Stimulated activated naive CD8-positive, alpha-beta T cell treated with anti-CD3 and anti-CD28 coated beads, Interleukin-15, Interleukin-2, amounts not matched to agents 100 ng/mL and 50 ng/mL, for 24 hours (primary cell): ENCODE results near the gene ICA1.
"Not testable (repeated sequence)": the region's sequence is repeated elsewhere in the genome, so short reads cannot be mapped to it uniquely, and the experiment has no call there.

Experiments
- H3K27ac Mint-ChIP-seq: one replicate; pipeline ENCODE4 v1.8.0; 2021; ENCODE audit warnings: mild to moderate bottlenecking, mixed read lengths
- H3K27me3 Mint-ChIP-seq: one replicate; pipeline ENCODE4 v1.8.0; 2021; ENCODE audit warnings: mixed read lengths
- H3K36me3 Mint-ChIP-seq: one replicate; pipeline ENCODE4 v1.8.0; 2021; ENCODE audit warnings: low read depth, mixed read lengths
- H3K4me1 Mint-ChIP-seq: one replicate; pipeline ENCODE4 v1.8.0; 2021; ENCODE audit warnings: low read depth, mixed read lengths
- H3K4me3 Mint-ChIP-seq: one replicate; pipeline ENCODE4 v1.8.0; 2021; ENCODE audit warnings: mild to moderate bottlenecking, mixed read lengths
- H3K9me3 Mint-ChIP-seq: one replicate; pipeline ENCODE4 v1.8.0; 2021; ENCODE audit warnings: mixed read lengths

ICA1 gene

GRCh38 chr7:8085420-8085819 is 176.5 kb downstream of the ICA1 start:
- Mint-ChIP-seq H3K27ac (no peak overlapping the region), H3K9me3 (no peaks in the 10 kb centered on the region), H3K36me3 (peaks cover 15% of the 10 kb centered on the region), H3K4me3 (no peak overlapping the region), H3K27me3 (no peaks in the 10 kb centered on the region), H3K4me1 (no peaks in the 10 kb centered on the region)

- Mint-ChIP-seq H3K4me3 (no peak overlapping the region), H3K4me1 (no peaks in the 10 kb centered on the region), H3K36me3 (peaks cover 11% of the 10 kb centered on the region), H3K9me3 (no peaks in the 10 kb centered on the region), H3K27ac (no peak overlapping the region), H3K27me3 (no peaks in the 10 kb centered on the region)
Measured at GRCh38 chr7:8084836-8085235, 177.1 kb downstream of the ICA1 start.

- H3K27ac Mint-ChIP-seq = no peak overlapping the region
- H3K9me3 Mint-ChIP-seq = no peaks in the 10 kb centered on the region
- no peaks in the 10 kb centered on the region for H3K4me1 Mint-ChIP-seq
- peaks cover 11% of the 10 kb centered on the region for H3K36me3 Mint-ChIP-seq
- no peaks in the 10 kb centered on the region for H3K27me3 Mint-ChIP-seq
- no peak overlapping the region for H3K4me3 Mint-ChIP-seq
Measured at GRCh38 chr7:8082762-8083161, 179.2 kb downstream of the ICA1 start.

- no peaks in the 10 kb centered on the region for H3K9me3 Mint-ChIP-seq
- no peak overlapping the region for H3K27ac Mint-ChIP-seq
- H3K27me3 Mint-ChIP-seq = no peaks in the 10 kb centered on the region
- peaks cover 3% of the 10 kb centered on the region for H3K36me3 Mint-ChIP-seq
- no peak overlapping the region for H3K4me3 Mint-ChIP-seq
- no peaks in the 10 kb centered on the region for H3K4me1 Mint-ChIP-seq
Measured at GRCh38 chr7:8078418-8078817, 183.5 kb downstream of the ICA1 start.

- H3K9me3 Mint-ChIP-seq = no peaks in the 10 kb centered on the region
- no peaks in the 10 kb centered on the region for H3K27me3 Mint-ChIP-seq
- H3K4me1 Mint-ChIP-seq = peaks cover 20% of the 10 kb centered on the region
- peaks cover 26% of the 10 kb centered on the region for H3K36me3 Mint-ChIP-seq
- H3K27ac Mint-ChIP-seq = no peak overlapping the region
- H3K4me3 Mint-ChIP-seq = no peak overlapping the region
Measured at GRCh38 chr7:8070451-8071180, 191.4 kb downstream of the ICA1 start.

- Mint-ChIP-seq H3K4me3 (no peak overlapping the region), H3K4me1 (peaks cover 26% of the 10 kb centered on the region), H3K27me3 (no peaks in the 10 kb centered on the region), H3K9me3 (no peaks in the 10 kb centered on the region), H3K27ac (no peak overlapping the region), H3K36me3 (peaks cover 38% of the 10 kb centered on the region)
Measured at GRCh38 chr7:8068892-8069686, 192.9 kb downstream of the ICA1 start.

GRCh38 chr7:8065356-8065813 is 196.6 kb downstream of the ICA1 start:
- H3K4me3 Mint-ChIP-seq = no peak overlapping the region
- H3K27ac Mint-ChIP-seq = no peak overlapping the region
- H3K27me3 Mint-ChIP-seq = no peaks in the 10 kb centered on the region
- no peaks in the 10 kb centered on the region for H3K9me3 Mint-ChIP-seq
- peaks cover 45% of the 10 kb centered on the region for H3K36me3 Mint-ChIP-seq
- H3K4me1 Mint-ChIP-seq = peaks cover 21% of the 10 kb centered on the region

- H3K4me3 Mint-ChIP-seq = no peak overlapping the region
- no peaks in the 10 kb centered on the region for H3K9me3 Mint-ChIP-seq
- H3K36me3 Mint-ChIP-seq = peaks cover 46% of the 10 kb centered on the region
- H3K27ac Mint-ChIP-seq = no peak overlapping the region
- peaks cover 21% of the 10 kb centered on the region for H3K4me1 Mint-ChIP-seq
- no peaks in the 10 kb centered on the region for H3K27me3 Mint-ChIP-seq
Measured at GRCh38 chr7:8064828-8065227, 197.1 kb downstream of the ICA1 start.

GRCh38 chr7:8063706-8064297 is 198.2 kb downstream of the ICA1 start:
- Mint-ChIP-seq H3K27me3 (no peaks in the 10 kb centered on the region), H3K4me3 (no peak overlapping the region), H3K4me1 (peaks cover 21% of the 10 kb centered on the region), H3K9me3 (no peaks in the 10 kb centered on the region), H3K27ac (no peak overlapping the region), H3K36me3 (peaks cover 46% of the 10 kb centered on the region)

- not testable (repeated sequence) for H3K27me3 Mint-ChIP-seq, H3K27ac Mint-ChIP-seq, H3K4me3 Mint-ChIP-seq, H3K9me3 Mint-ChIP-seq
- H3K4me1 Mint-ChIP-seq = peaks cover 17% of the 10 kb centered on the region
- H3K36me3 Mint-ChIP-seq = peaks cover 46% of the 10 kb centered on the region
Measured at GRCh38 chr7:8063300-8063699, 198.7 kb downstream of the ICA1 start.
